GM12891 (cell line): Measurements from ENCODE around the gene SNTG2.

Experiments
- PAX5 ChIP-seq: IDR thresholded peaks from 2 replicates; pipeline ENCODE4 v1.6.1; 2011; ENCODE audit warnings: low read length, moderate library complexity, mild to moderate bottlenecking; ENCODE audit not compliant: insufficient read depth, severe bottlenecking
- POLR2A ChIP-seq: IDR thresholded peaks from 2 replicates; pipeline ENCODE4 v1.6.1; 2011; ENCODE audit warnings: low read depth, low read length, control low read depth
- POLR2AphosphoS5 ChIP-seq: IDR thresholded peaks from 2 replicates; pipeline ENCODE4 v1.6.1; 2011; ENCODE audit warnings: low read depth, low read length, control low read depth
- POU2F2 ChIP-seq: IDR thresholded peaks from 2 replicates; pipeline ENCODE4 v1.6.1; 2011; ENCODE audit warnings: low read depth, mild to moderate bottlenecking, control low read depth, low read length, moderate library complexity
- TAF1 ChIP-seq: IDR thresholded peaks from 2 replicates; pipeline ENCODE4 v1.6.1; 2011; ENCODE audit warnings: low read depth, low read length, control low read depth

- TF ChIP-seq POLR2AphosphoS5 (no peak), POLR2A (no peak), TAF1 (no peak), PAX5 (no peak), POU2F2 (no peak)
Observed at GRCh38 chr2:1278125-1278524, 327.5 kb downstream of the SNTG2 start.
